HepG2 (cell line): ENCODE data around the gene MYO10. TPM values are rescaled to one million over a fixed set of nuclear protein-coding genes. Genes with fewer than 3 reads are reported as not detected.
A peak's percentile ranks its signal among the peaks of the same experiment; 100 is the strongest.

Experiments
- ATAC-seq: fragments of 200-7000 bp; cut with Tn5 transposase; 3 replicates; pipeline ENCODE4 v1.9.1; 2020; ENCODE audit warnings: mild to moderate bottlenecking, moderate library complexity
- BruUV-seq: library from RNA; stranded (reverse); fragments of 400-500 nt; replicated peaks from 2 replicates; lab custom pipeline; 2021; lab: Mats Ljungman, UMichigan
- CTCF ChIA-PET: fragments of 300-600 bp; formaldehyde crosslinking; extraction: SDS; loops from one replicate; lab custom pipeline; 2021; ENCODE audit warnings: low total read pairs, inconsistent platforms, low intra/inter-chr PET ratio; lab: Yijun Ruan, JAX
- POLR2A ChIA-PET: fragments of 350-600 bp; sonication (Branson Sonifier 250); formaldehyde crosslinking; loops from one replicate; lab custom pipeline; 2020; ENCODE audit warnings: antibody characterized with exemption, inconsistent platforms; lab: Yijun Ruan, JAX
- DNase-seq: peaks from one replicate; pipeline ENCODE4 v3.0.0-alpha.2; 2015; ENCODE audit warnings: low spot score
- FAIRE-seq: peaks from 3 replicates; lab custom pipeline; 2011; peaks lifted over from hg19 to GRCh38; lab: Jason Lieb, UNC
- H2AFZ ChIP-seq: one replicate; pipeline ENCODE4 v1.6.1; 2011; ENCODE audit warnings: low read length, inconsistent platforms
- H3K27ac ChIP-seq: fragments of 300-600 bp; 3 replicates; pipeline ENCODE4 v1.8.0; 2011; ENCODE audit warnings: mixed run types, mild to moderate bottlenecking, mixed read lengths, low read length, inconsistent platforms; ENCODE audit not compliant: insufficient read depth; ENCODE audit errors: extremely low read length
- H3K27me3 ChIP-seq, 2 experiments: fragments of 200-600 bp in 1 of 2; 2 replicates in 1 of 2; 3 replicates in 1 of 2; pipeline versions ENCODE4 v1.6.0 to v1.8.0; 2011; ENCODE audit warnings: low read length in 2 of 2, mild to moderate bottlenecking in 2 of 2, moderate library complexity in 2 of 2, inconsistent platforms in 1 of 2; ENCODE audit not compliant: insufficient read depth in 2 of 2, control insufficient read depth in 1 of 2
- H3K36me3 ChIP-seq, 2 experiments: fragments of 200-600 bp in 1 of 2; replicated peaks in 1 of 2; 2 replicates in 1 of 2; 3 replicates in 1 of 2; pipeline versions ENCODE4 v1.5.1 to v1.8.0; 2011; ENCODE audit warnings: low read length in 2 of 2, inconsistent platforms in 1 of 2; ENCODE audit not compliant: insufficient read depth in 2 of 2, control insufficient read depth in 1 of 2
- H3K4me1 ChIP-seq: 2 replicates; pipeline ENCODE4 v1.5.1; 2012; ENCODE audit warnings: low read length, inconsistent platforms; ENCODE audit not compliant: insufficient read depth
- H3K4me2 ChIP-seq: 2 replicates; pipeline ENCODE4 v1.6.0; 2011; ENCODE audit warnings: low read depth, low read length, inconsistent platforms
- H3K4me3 ChIP-seq, 3 experiments: fragments of 200-600 bp in 1 of 3; sonication (generic), shearing (Covaris generic) in 1 of 3; replicated peaks in 1 of 3; 2 replicates each; pipeline ENCODE4 v1.5.1; 2011 to 2016; ENCODE audit warnings: low read length in 3 of 3, inconsistent platforms in 2 of 3, low read depth in 2 of 3, mild to moderate bottlenecking in 2 of 3, control low read depth in 1 of 3, mixed read lengths in 1 of 3; ENCODE audit not compliant: insufficient read depth in 1 of 3
- H3K79me2 ChIP-seq: one replicate; pipeline ENCODE4 v1.6.1; 2011; ENCODE audit warnings: low read length, inconsistent platforms; ENCODE audit not compliant: insufficient read depth
- H3K9ac ChIP-seq: 2 replicates; pipeline ENCODE4 v1.6.0; 2011; ENCODE audit warnings: mild to moderate bottlenecking, low read depth, low read length, inconsistent platforms; ENCODE audit not compliant: insufficient read depth
- H3K9me3 ChIP-seq: 2 replicates; pipeline ENCODE4 v1.5.1; 2012; ENCODE audit warnings: mild to moderate bottlenecking, low read length
- H4K20me1 ChIP-seq: 2 replicates; pipeline ENCODE4 v1.6.0; 2011; ENCODE audit warnings: inconsistent platforms, mild to moderate bottlenecking, low read length, moderate library complexity; ENCODE audit not compliant: insufficient read depth
- ATF7 ChIP-seq, 2 experiments: fragments of 450-650 bp in 1 of 2; sonication (generic) in 1 of 2; formaldehyde crosslinking in 1 of 2; IDR thresholded peaks; 2 replicates each; pipeline versions ENCODE4 v1.4.0 to v1.6.1; 2016 to 2020; ENCODE audit warnings: antibody characterized with exemption in 1 of 2, mild to moderate bottlenecking in 1 of 2, missing genetic modification reagents in 1 of 2
- GATAD1 ChIP-seq: IDR thresholded peaks from 2 replicates; pipeline ENCODE4 v1.6.1; 2016; ENCODE audit warnings: missing genetic modification reagents, missing compliant biosample characterization
- SATB2 ChIP-seq: sonication (generic); formaldehyde crosslinking; IDR thresholded peaks from 2 replicates; pipeline ENCODE4 v1.5.0; 2020; ENCODE audit warnings: missing genetic modification reagents
- ZBTB38 ChIP-seq: sonication (generic); formaldehyde crosslinking; IDR thresholded peaks from 2 replicates; pipeline ENCODE4 v1.5.1; 2020; ENCODE audit warnings: mild to moderate bottlenecking, missing genetic modification reagents
- WGBS: methylation state at CpG from one replicate; pipeline ENCODE4 v1.1.6; 2017; ENCODE audit warnings: low lambda C conversion rate; 5-methylcytosine and 5-hydroxymethylcytosine counted together
- in situ Hi-C: cut with HindIII; loops from 2 replicates; pipeline ENCODE4 v1.10.0; 2017; ENCODE audit warnings: low pct_unique_long_range_greater_than_20kb; ENCODE audit not compliant: extremely low pct_ligation_motif_present
- intact Hi-C: fragments of 100-400 bp; cut with micrococcal nuclease; formaldehyde crosslinking; loops from one replicate; pipeline ENCODE4 v1.10.0; 2022; ENCODE audit not compliant: unreplicated experiment
- polyA plus RNA-seq, 8 experiments: library from polyadenylated mRNA; depleted of rRNA in 3 of 8; stranded (reverse) in 7 of 8; unstranded in 1 of 8; fragments of >200 nt; fragmentation: Illumina TruSeq in 4 of 8; extraction: Trizol in 4 of 8; gene quantifications; 2 replicates each; pipeline versions ENCODE4 v1.2.1 to v1.2.3, GENCODE V29; 2011 to 2016; ENCODE audit warnings: low read depth in 4 of 8, missing spikeins in 1 of 8, mixed read lengths in 1 of 8; ENCODE audit not compliant: insufficient read depth in 1 of 8
- total RNA-seq, 5 experiments: library from RNA; depleted of rRNA; stranded (reverse); fragments of >200 nt; fragmentation: Illumina TruSeq; extraction: Trizol; gene quantifications; 2 replicates each; pipeline ENCODE4 v1.2.3, GENCODE V29; 2016; ENCODE audit warnings: low read depth in 1 of 5

The MYO10 gene
- total and polyA plus RNA-seq, 2 of the 13 experiments (the other 11 are each of a cell fraction or from before 2014, with no cell fraction given): 4.5 to 14.0 TPM

- Histone ChIP-seq H3K4me3 (no peak overlapping the region), H2AFZ (no peak overlapping the region), H3K4me1 (peaks cover 43% of the 10 kb centered on the region), H3K9me3 (no peaks in the 10 kb centered on the region), H3K27ac (no peak overlapping the region), H3K27me3 (no peaks in the 10 kb centered on the region), H3K4me2 (no peak overlapping the region), H4K20me1 (peaks cover 3% of the 10 kb centered on the region; the same call in 1 of the 2 replicates)
- ATAC-seq (no peak), FAIRE-seq (no peak)
- intact Hi-C loops: loop anchor here (5.0 kb wide), 2 partner anchors 33 to 53 kb away; no protein-coding TSS in a partner anchor
- in situ Hi-C loops: no loop called here
- peak; percentile 78 for TF ChIP-seq ATF7 (IDR thresholded peaks at IDR 0.05)
- no peak for TF ChIP-seq ATF7 (CRISPR knock-in tag; IDR thresholded peaks at IDR 0.05)
- no peak for TF ChIP-seq GATAD1 (CRISPR knock-in tag)
- TF ChIP-seq, all 625 proteins: peak for 1
- Histone ChIP-seq H3K9ac (no peak overlapping the region), H3K79me2 (peaks cover 41% of the 10 kb centered on the region), H3K36me3 (no peaks in the 10 kb centered on the region)
- no TSS peak for BruUV-seq
- WGBS: 84% methylated on average over 6 of the region's 6 CpGs
- DNase-seq: no peak
- ChIA-PET CTCF (no interaction called here), POLR2A (interaction anchor here (1.6 kb wide), 1 partner anchor 13 kb away, joined by 5 read pairs; no protein-coding TSS in a partner anchor)
Measured at GRCh38 chr5:16723821-16724220, 212.3 kb downstream of the MYO10 start.

- WGBS: 94% methylated on average over 7 of the region's 7 CpGs
- Histone ChIP-seq H3K4me1 (peaks cover 36% of the 10 kb centered on the region), H4K20me1 (0 out of 2 replicates have a peak, but pooled peaks cover 3% of the 10 kb centered on the region), H3K9ac (peak overlapping the region; percentile 61), H3K27ac (peak overlapping the region; percentile 88), H3K4me3 (no peak overlapping the region; a peak in 1 of 6 replicates), H3K4me2 (peak overlapping the region; percentile 65), H3K79me2 (peaks cover 38% of the 10 kb centered on the region), H3K36me3 (no peaks in the 10 kb centered on the region), H3K9me3 (no peaks in the 10 kb centered on the region), H2AFZ (no peak overlapping the region), H3K27me3 (no peaks in the 10 kb centered on the region)
- 0 out of 2 replicates have a peak, but pooled peaks have one; percentile 29 for TF ChIP-seq ZBTB38 (CRISPR knock-in tag)
- no peak for TF ChIP-seq SATB2 (CRISPR knock-in tag)
- in situ Hi-C loops (no loop called here), intact Hi-C loops (loop anchor here (1.0 to 5.0 kb wide), 3 partner anchors 16 to 55 kb away; no protein-coding TSS in a partner anchor)
- ChIA-PET POLR2A (interaction anchor here (1.0 to 1.7 kb wide), 2 partner anchors 15 to 36 kb away, joined by 7 to 33 read pairs; no protein-coding TSS in a partner anchor), CTCF (no interaction called here)
- ATAC-seq (no peak), DNase-seq (no peak), FAIRE-seq (no peak)
- BruUV-seq: no TSS peak
Measured at GRCh38 chr5:16722097-16722495, 214.0 kb downstream of the MYO10 start.
